ENCODE measurements around the gene PHF21B.

Gene PHF21B

GRCh38 chr22:44999687-45000086 lies 10.1 kb downstream of the PHF21B start:
- TF ChIP-seq Cebpa-rat (IDR thresholded peaks at IDR 0.05), result no peak
- Histone ChIP-seq H3K4me3 (no peak overlapping the region), H3K4me1 (peaks cover 0 to 17% (median 3%) of the 10 kb centered on the region in 10 experiments; a peak in 7 of 20 replicates), H3K4me2 (peak overlapping the region in 6 of 11 experiments; percentile 10 to 32 (median 14); a peak in 4 of 22 replicates), H4K20me1 (peaks cover 0 to 33% (median 3%) of the 10 kb centered on the region in 11 experiments; a peak in 11 of 22 replicates), H3K9ac (no peak overlapping the region), H3K36me3 (no peaks in the 10 kb centered on the region), H3K9me3 (replicated peaks in 1 of 11) (no peaks in the 10 kb centered on the region), H3K27me3 (peaks cover 2 to 7% (median 5%) of the 10 kb centered on the region in 11 experiments; a peak in 20 of 22 replicates), H3K27ac (no peak overlapping the region)

- no peak for TF ChIP-seq Cebpa-rat (IDR thresholded peaks at IDR 0.05)
- Histone ChIP-seq H3K4me1 (peaks cover 0 to 17% (median 3%) of the 10 kb centered on the region in 10 experiments; a peak in 7 of 20 replicates), H3K27ac (no peak overlapping the region)
Observed at GRCh38 chr22:44999231-44999630, 10.6 kb downstream of the PHF21B start.

GRCh38 chr22:44998296-44998695 lies 11.5 kb downstream of the PHF21B start:
- H3K4me1 ChIP-seq, result peaks cover 0 to 17% (median 3%) of the 10 kb centered on the region in 10 experiments; a peak in 7 of 20 replicates
- peaks cover 0 to 34% (median 7%) of the 10 kb centered on the region in 11 experiments; a peak in 12 of 22 replicates for H4K20me1 ChIP-seq
- no peaks in the 10 kb centered on the region for H3K27me3 ChIP-seq

More at GRCh38 chr22:44999231-44999630, 10.6 kb downstream of the PHF21B start:
- H3K27me3 ChIP-seq, result peaks cover 0 to 2% (median under 1%) of the 10 kb centered on the region in 11 experiments; a peak in 8 of 22 replicates
- no peak overlapping the region for H3K9ac ChIP-seq
- peaks cover 0 to 33% (median 0%) of the 10 kb centered on the region in 11 experiments; a peak in 8 of 22 replicates for H4K20me1 ChIP-seq
- H3K36me3 ChIP-seq, result no peaks in the 10 kb centered on the region
- H3K4me2 ChIP-seq, result peak overlapping the region in 2 of 11 experiments; percentile 10 to 11; a peak in 1 of 22 replicates
- no peak overlapping the region for H3K4me3 ChIP-seq
- no peaks in the 10 kb centered on the region for H3K9me3 ChIP-seq (replicated peaks in 1 of 11)

GRCh38 chr22:44997060-44997459 lies 12.7 kb downstream of the PHF21B start:
- Histone ChIP-seq H3K4me3 (no peak overlapping the region), H3K9me3 (replicated peaks in 1 of 11) (no peaks in the 10 kb centered on the region), H3K27me3 (no peaks in the 10 kb centered on the region), H3K36me3 (no peaks in the 10 kb centered on the region), H3K9ac (no peak overlapping the region), H3K27ac (no peak overlapping the region), H3K4me1 (peaks cover 0 to 17% (median 3%) of the 10 kb centered on the region in 10 experiments; a peak in 7 of 20 replicates), H4K20me1 (peaks cover 0 to 43% (median 12%) of the 10 kb centered on the region in 11 experiments; a peak in 12 of 22 replicates), H3K4me2 (no peak overlapping the region)
- TF ChIP-seq Cebpa-rat (IDR thresholded peaks at IDR 0.05), result no peak

More at GRCh38 chr22:44998296-44998695, 11.5 kb downstream of the PHF21B start:
- Histone ChIP-seq H3K9me3 (replicated peaks in 1 of 11) (no peaks in the 10 kb centered on the region), H3K9ac (no peak overlapping the region), H3K27ac (no peak overlapping the region), H3K4me3 (no peak overlapping the region), H3K4me2 (no peak overlapping the region), H3K36me3 (no peaks in the 10 kb centered on the region)
- no peak for TF ChIP-seq Cebpa-rat (IDR thresholded peaks at IDR 0.05)

GRCh38 chr22:44996648-44997047 lies 13.2 kb downstream of the PHF21B start:
- Histone ChIP-seq H3K4me1 (peaks cover 0 to 17% (median 3%) of the 10 kb centered on the region in 10 experiments; a peak in 7 of 20 replicates), H3K9ac (no peak overlapping the region), H3K27me3 (no peaks in the 10 kb centered on the region), H3K4me3 (no peak overlapping the region), H3K27ac (no peak overlapping the region), H3K9me3 (replicated peaks in 1 of 11) (no peaks in the 10 kb centered on the region), H4K20me1 (peaks cover 0 to 44% (median 12%) of the 10 kb centered on the region in 11 experiments; a peak in 12 of 22 replicates), H3K36me3 (no peaks in the 10 kb centered on the region), H3K4me2 (no peak overlapping the region)
- no peak for TF ChIP-seq Cebpa-rat (IDR thresholded peaks at IDR 0.05)

- Histone ChIP-seq H3K27me3 (no peaks in the 10 kb centered on the region), H3K9ac (no peak overlapping the region), H3K9me3 (replicated peaks in 1 of 11) (no peaks in the 10 kb centered on the region), H3K4me1 (peaks cover 0 to 17% (median 3%) of the 10 kb centered on the region in 10 experiments; a peak in 7 of 20 replicates), H3K27ac (no peak overlapping the region), H3K4me2 (no peak overlapping the region), H4K20me1 (peaks cover 0 to 48% (median 9%) of the 10 kb centered on the region in 11 experiments; a peak in 12 of 22 replicates), H3K36me3 (no peaks in the 10 kb centered on the region), H3K4me3 (no peak overlapping the region)
- TF ChIP-seq Cebpa-rat (IDR thresholded peaks at IDR 0.05), result no peak
Observed at GRCh38 chr22:44996120-44996519, 13.7 kb downstream of the PHF21B start.

GRCh38 chr22:44995715-44996114 lies 14.1 kb downstream of the PHF21B start:
- H3K9ac ChIP-seq, result no peak overlapping the region
- peaks cover 0 to 46% (median 9%) of the 10 kb centered on the region in 11 experiments; a peak in 12 of 22 replicates for H4K20me1 ChIP-seq
- no peaks in the 10 kb centered on the region for H3K36me3 ChIP-seq
- TF ChIP-seq Cebpa-rat (IDR thresholded peaks at IDR 0.05), result no peak
- peaks cover 0 to 17% (median 3%) of the 10 kb centered on the region in 10 experiments; a peak in 7 of 20 replicates for H3K4me1 ChIP-seq
- no peak overlapping the region for H3K4me3 ChIP-seq
- H3K4me2 ChIP-seq, result no peak overlapping the region
- no peak overlapping the region for H3K27ac ChIP-seq
- no peaks in the 10 kb centered on the region for H3K9me3 ChIP-seq (replicated peaks in 1 of 11)
- H3K27me3 ChIP-seq, result no peaks in the 10 kb centered on the region

- no peaks in the 10 kb centered on the region; a peak in 1 of 22 replicates for H3K9me3 ChIP-seq (replicated peaks in 1 of 11)
- peak overlapping the region in 2 of 11 experiments; percentile 2 to 21; a peak in 3 of 22 replicates for H3K4me2 ChIP-seq
- peaks cover 0 to 16% (median 3%) of the 10 kb centered on the region in 10 experiments; a peak in 7 of 20 replicates for H3K4me1 ChIP-seq
- H3K36me3 ChIP-seq, result no peaks in the 10 kb centered on the region
- no peak overlapping the region for H3K9ac ChIP-seq
- H4K20me1 ChIP-seq, result peaks cover 0 to 46% (median 9%) of the 10 kb centered on the region in 11 experiments; a peak in 12 of 22 replicates
- H3K4me3 ChIP-seq, result no peak overlapping the region
- TF ChIP-seq Cebpa-rat (IDR thresholded peaks at IDR 0.05), result no peak
- no peak overlapping the region for H3K27ac ChIP-seq
- no peaks in the 10 kb centered on the region for H3K27me3 ChIP-seq
Observed at GRCh38 chr22:44995105-44995514, 14.7 kb downstream of the PHF21B start.

GRCh38 chr22:44994399-44995104 lies 15.3 kb downstream of the PHF21B start:
- Histone ChIP-seq H3K4me2 (peak overlapping the region in 2 of 11 experiments; percentile 2 to 21; a peak in 1 of 22 replicates), H3K9ac (no peak overlapping the region), H3K36me3 (no peaks in the 10 kb centered on the region), H3K4me1 (peaks cover 0 to 12% (median under 1%) of the 10 kb centered on the region in 10 experiments; a peak in 7 of 20 replicates), H3K9me3 (replicated peaks in 1 of 11) (no peaks in the 10 kb centered on the region; a peak in 1 of 22 replicates), H3K27ac (no peak overlapping the region), H4K20me1 (peaks cover 0 to 46% (median 9%) of the 10 kb centered on the region in 11 experiments; a peak in 12 of 22 replicates), H3K4me3 (no peak overlapping the region), H3K27me3 (no peaks in the 10 kb centered on the region)
- TF ChIP-seq Cebpa-rat (IDR thresholded peaks at IDR 0.05), result no peak
